ENCODE data around the gene SHCBP1.

The SHCBP1 gene

GRCh38 chr16:46620266-46621005 is 743 bp downstream of the SHCBP1 start:
- no peak for TF ChIP-seq PATZ1 (CRISPR knock-in tag; IDR thresholded peaks at IDR 0.05; ENCODE audit: borderline replicate concordance)
- no peak for TF ChIP-seq TSHZ2 (CRISPR knock-in tag; IDR thresholded peaks at IDR 0.05)
- no peak for TF ChIP-seq OSR1 (CRISPR knock-in tag; IDR thresholded peaks at IDR 0.05)
- TF ChIP-seq TOX (CRISPR knock-in tag; IDR thresholded peaks at IDR 0.05; ENCODE audit: borderline replicate concordance), result no peak
- no peak for TF ChIP-seq ZFP30 (CRISPR knock-in tag; IDR thresholded peaks at IDR 0.05)
- TF ChIP-seq PPARA (CRISPR knock-in tag; IDR thresholded peaks at IDR 0.05; ENCODE audit: borderline replicate concordance), result no peak
- TF ChIP-seq CSRNP3 (CRISPR knock-in tag; IDR thresholded peaks at IDR 0.05), result no peak
- TF ChIP-seq CSDC2 (CRISPR knock-in tag; IDR thresholded peaks at IDR 0.05), result no peak
- no peak for TF ChIP-seq POU6F1 (CRISPR knock-in tag; IDR thresholded peaks at IDR 0.05; ENCODE audit: borderline replicate concordance, low read depth)
- no peak for TF ChIP-seq ZNF70 (CRISPR knock-in tag; IDR thresholded peaks at IDR 0.05)
- TF ChIP-seq ZNF565 (CRISPR knock-in tag; conservative IDR thresholded peaks at IDR 0.05; ENCODE audit: low read depth), result no peak
- no peak for TF ChIP-seq ISL1 (CRISPR knock-in tag; IDR thresholded peaks at IDR 0.05)
- ATAC-seq, result peak; percentile 28

- ATAC-seq, result no peak
- no peak for TF ChIP-seq SNAI2 (CRISPR knock-in tag; IDR thresholded peaks at IDR 0.05)
Observed at GRCh38 chr16:46618516-46618915, 2.7 kb downstream of the SHCBP1 start.

GRCh38 chr16:46614006-46614405 is 7.2 kb downstream of the SHCBP1 start:
- no peak for ATAC-seq
- TF ChIP-seq ZFP3 (CRISPR knock-in tag; IDR thresholded peaks at IDR 0.05) (no peak), ZNF8 (CRISPR knock-in tag; IDR thresholded peaks at IDR 0.05) (no peak), OSR1 (CRISPR knock-in tag; IDR thresholded peaks at IDR 0.05) (no peak), ZNF70 (CRISPR knock-in tag; IDR thresholded peaks at IDR 0.05) (no peak)

GRCh38 chr16:46613352-46613751 is 7.8 kb downstream of the SHCBP1 start:
- ATAC-seq, result peak; percentile 55
- no peak for TF ChIP-seq SNAI2 (CRISPR knock-in tag; IDR thresholded peaks at IDR 0.05)

- no peak for ATAC-seq
- no peak for TF ChIP-seq TSHZ2 (CRISPR knock-in tag; IDR thresholded peaks at IDR 0.05)
- TF ChIP-seq ARNTL (CRISPR knock-in tag; IDR thresholded peaks at IDR 0.05; ENCODE audit: borderline replicate concordance, low read depth), result no peak
- no peak for TF ChIP-seq SNAI2 (CRISPR knock-in tag; IDR thresholded peaks at IDR 0.05)
- TF ChIP-seq CSRNP3 (CRISPR knock-in tag; IDR thresholded peaks at IDR 0.05), result no peak
- TF ChIP-seq ZFP30 (CRISPR knock-in tag; IDR thresholded peaks at IDR 0.05), result no peak
- TF ChIP-seq PATZ1 (CRISPR knock-in tag; IDR thresholded peaks at IDR 0.05; ENCODE audit: borderline replicate concordance), result no peak
- TF ChIP-seq CREB5 (CRISPR knock-in tag; IDR thresholded peaks at IDR 0.05; ENCODE audit: low read depth), result no peak
Observed at GRCh38 chr16:46612121-46612520, 9.1 kb downstream of the SHCBP1 start.
